Fibroblast of lung (primary cell): ENCODE data around the gene UCP2.

Experiments used
- EZH2 ChIP-seq: IDR thresholded peaks from 2 replicates; pipeline ENCODE4 v1.5.1; 2012; ENCODE audit warnings: low read length, control low read depth, mild to moderate bottlenecking; ENCODE audit errors: missing control alignments
- TF ChIP-seq, protein P1 (sequence below), 2 donors: IDR thresholded peaks in 1 of 2; conservative IDR thresholded peaks in 1 of 2; 1 replicate in 1 of 2; 2 replicates in 1 of 2; pipeline ENCODE4 v1.5.1; 2011 to 2012; ENCODE audit warnings: low read length in 2 of 2, control low read depth in 1 of 2, inconsistent platforms in 1 of 2, low read depth in 1 of 2, mild to moderate bottlenecking in 1 of 2

DNA sequence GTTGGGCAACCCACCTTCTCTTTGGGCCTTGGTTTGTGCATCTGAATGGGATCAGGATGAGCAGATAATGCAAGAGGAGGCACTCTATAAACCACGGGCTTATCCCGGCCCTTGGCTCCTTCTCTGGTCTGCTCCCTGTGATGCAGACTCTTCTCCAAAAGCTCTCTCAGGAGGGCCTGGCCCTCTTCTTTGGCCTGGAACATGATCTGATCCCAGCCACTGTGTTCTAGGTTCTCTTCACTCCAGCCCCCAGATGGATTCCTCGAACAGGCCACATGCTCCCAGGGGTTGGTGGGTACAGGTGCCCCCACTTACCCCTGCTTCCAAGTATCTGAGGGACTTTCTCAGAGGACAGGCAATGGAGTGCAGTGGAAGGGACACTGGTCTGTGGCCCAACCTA lies 35.0 kb upstream of the UCP2 start:
- TF ChIP-seq, protein P1, sequence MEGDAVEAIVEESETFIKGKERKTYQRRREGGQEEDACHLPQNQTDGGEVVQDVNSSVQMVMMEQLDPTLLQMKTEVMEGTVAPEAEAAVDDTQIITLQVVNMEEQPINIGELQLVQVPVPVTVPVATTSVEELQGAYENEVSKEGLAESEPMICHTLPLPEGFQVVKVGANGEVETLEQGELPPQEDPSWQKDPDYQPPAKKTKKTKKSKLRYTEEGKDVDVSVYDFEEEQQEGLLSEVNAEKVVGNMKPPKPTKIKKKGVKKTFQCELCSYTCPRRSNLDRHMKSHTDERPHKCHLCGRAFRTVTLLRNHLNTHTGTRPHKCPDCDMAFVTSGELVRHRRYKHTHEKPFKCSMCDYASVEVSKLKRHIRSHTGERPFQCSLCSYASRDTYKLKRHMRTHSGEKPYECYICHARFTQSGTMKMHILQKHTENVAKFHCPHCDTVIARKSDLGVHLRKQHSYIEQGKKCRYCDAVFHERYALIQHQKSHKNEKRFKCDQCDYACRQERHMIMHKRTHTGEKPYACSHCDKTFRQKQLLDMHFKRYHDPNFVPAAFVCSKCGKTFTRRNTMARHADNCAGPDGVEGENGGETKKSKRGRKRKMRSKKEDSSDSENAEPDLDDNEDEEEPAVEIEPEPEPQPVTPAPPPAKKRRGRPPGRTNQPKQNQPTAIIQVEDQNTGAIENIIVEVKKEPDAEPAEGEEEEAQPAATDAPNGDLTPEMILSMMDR (conservative IDR thresholded peaks at IDR 0.05 in 1 of 2, IDR thresholded peaks at IDR 0.05 in 1 of 2; ENCODE audit: low read depth in 1 of 2, low read length in 2 of 2), result no peak
- no peak for TF ChIP-seq EZH2
